Pulmonary artery endothelial cell (primary cell): Measurements from ENCODE around the gene RBMY1B. TPM values are rescaled to one million over a fixed set of nuclear protein-coding genes. Genes with fewer than 3 reads are reported as not detected.
"Not testable (repeated sequence)": the region's sequence is repeated elsewhere in the genome, so short reads cannot be mapped to it uniquely, and the experiment has no call there.

ENCODE experiments used
- DNase-seq: peaks from one replicate; pipeline ENCODE4 v3.0.0-alpha.2; 2011; ENCODE audit warnings: low read depth, low spot score
- total RNA-seq: library from RNA; depleted of rRNA; stranded (reverse); fragments of >200 nt; gene quantifications from 2 replicates; pipeline ENCODE4 v1.2.3, GENCODE V29; 2014

RBMY1B gene
- not detected in 2 replicates for total RNA-seq

- DNase-seq = not testable (repeated sequence)
These were observed at the start of gene RBMY1B for GRCh38 chrY:21511038-21511437. RBMY1B (plus strand) TSS chrY:21511338; CDS start chrY:21513351, 2,013 bp downstream.

DNA sequence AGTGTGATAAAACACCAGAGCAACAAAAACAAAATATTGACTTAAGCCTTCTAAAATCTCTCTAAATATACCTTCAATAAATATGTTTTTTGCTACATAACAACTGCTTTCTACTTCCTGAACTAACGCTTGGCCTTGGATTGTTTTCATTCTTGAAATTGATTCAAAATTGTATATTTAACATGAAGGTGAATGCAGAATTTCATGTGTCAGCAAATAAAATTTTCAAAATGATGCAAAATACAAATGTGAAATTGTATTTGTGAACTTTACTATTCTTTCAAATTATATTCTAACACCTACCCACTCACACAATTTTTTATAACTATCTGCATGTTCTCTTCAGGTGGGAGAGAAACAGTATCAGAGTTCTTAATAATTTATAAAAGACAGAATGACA, 48.2 kb upstream of the RBMY1B start:
- DNase-seq = not testable (repeated sequence)

DNA sequence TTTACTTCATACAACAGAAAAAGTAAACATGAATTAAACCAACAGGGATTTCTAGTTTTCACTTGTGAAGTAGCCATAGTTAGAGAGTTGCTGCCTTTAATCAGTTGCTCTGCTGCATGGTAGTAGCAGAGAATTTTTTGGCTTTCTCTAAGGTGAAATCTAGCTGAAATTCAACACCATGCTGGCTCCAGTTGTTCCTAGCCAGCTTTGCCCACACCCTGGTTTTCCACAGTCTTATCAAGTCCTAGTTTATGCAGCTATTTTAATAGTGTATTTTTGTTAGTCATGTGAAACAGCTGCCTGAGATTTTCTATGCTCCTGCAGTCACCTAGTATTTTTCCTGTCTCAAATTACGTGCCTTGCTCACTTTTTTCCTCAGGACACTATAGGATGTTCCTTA, 28.2 kb upstream of the RBMY1B start:
- DNase-seq = no peak

GRCh38 chrY:21534579-21534978, 23.4 kb downstream of the RBMY1B start, which contains the start of gene RBMY1A1:
RBMY1A1 (plus strand) TSS chrY:21534879; CDS start chrY:21536892, 2,013 bp downstream.
- not testable (repeated sequence) for DNase-seq

DNA sequence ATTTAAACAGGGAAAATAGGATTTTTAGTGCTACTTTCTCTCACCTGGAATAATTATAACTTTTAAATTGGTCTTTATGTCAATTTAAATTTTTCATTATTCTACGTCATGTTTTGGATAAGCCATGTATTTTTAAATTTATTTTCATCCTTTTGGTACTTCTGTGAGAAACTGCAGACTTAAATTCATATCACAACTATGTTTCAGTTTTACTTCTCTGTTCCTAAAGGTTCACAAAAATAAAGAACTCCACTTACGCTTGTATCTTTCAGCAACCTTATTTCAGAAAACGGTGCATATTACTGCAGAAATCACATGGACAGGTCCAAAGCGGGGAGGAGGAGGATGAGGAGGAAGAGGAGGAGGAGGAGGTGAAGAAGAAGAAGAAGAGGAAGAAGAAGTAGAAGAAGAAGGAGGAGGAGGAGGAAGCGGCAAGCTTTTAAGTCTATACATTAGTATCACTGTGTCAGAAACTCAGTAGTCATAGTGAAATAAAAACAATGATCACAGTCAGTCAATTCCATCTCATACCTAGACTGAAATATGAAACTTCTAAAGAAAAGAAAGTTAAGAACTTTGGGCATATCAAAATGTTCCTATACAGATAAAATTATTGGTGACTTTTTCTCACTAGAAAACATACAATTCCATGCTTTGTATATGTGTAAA, 48.3 kb downstream of the RBMY1B start:
- DNase-seq = not testable (repeated sequence)

Other genes with a start within 250 kb of the RBMY1B start
- gene RBMY1A1, start 23.5 kb downstream of the RBMY1B start, total RNA-seq = 0.13 and 0.14 TPM in 2 replicates